ENCODE results near the gene ARMCX6. TPM values are rescaled to one million over a fixed set of nuclear protein-coding genes. Genes with fewer than 3 reads are reported as not detected.

The ARMCX6 gene
- total RNA-seq = 22.4 TPM

GRCh38 chrX:101617211-101618191 lies at the start of gene ARMCX6:
Gene ARMCX6 (minus strand): TSS chrX:101618000. CDS start chrX:101616620, 1,380 bp downstream.

GRCh38 chrX:101659601-101660063 lies 41.8 kb upstream of the ARMCX6 start, which contains the start of gene ARMCX2:
Gene ARMCX2 (minus strand): TSS chrX:101659850. CDS start chrX:101657588, 2,262 bp downstream.

Small RNA genes lying within 50 kb of the gene (small RNA-seq; reads per million reads assigned to genes)
- not detected for gene RNU6-30P

Other genes with a start within 250 kb of the ARMCX6 start
- 2.1 TPM for gene BTK, start 231.8 kb downstream of the ARMCX6 start, total RNA-seq
- gene RPL36A, start 227.0 kb downstream of the ARMCX6 start, total RNA-seq = 122 TPM
- 12.2 TPM for gene GLA, start 210.1 kb downstream of the ARMCX6 start, total RNA-seq
- gene HNRNPH2, start 209.8 kb downstream of the ARMCX6 start, total RNA-seq = 90.9 TPM
- 16.6 TPM for gene ARMCX4, start 132.5 kb downstream of the ARMCX6 start, total RNA-seq
- gene ARMCX1, start 67.5 kb downstream of the ARMCX6 start, total RNA-seq = 80.5 TPM
- gene ARMCX3, start 5.2 kb upstream of the ARMCX6 start, total RNA-seq = 95.3 TPM
- 67.6 TPM for gene ARMCX2, start 41.9 kb upstream of the ARMCX6 start, total RNA-seq

Measured in diencephalon (tissue), 1 donor.